Cardiac fibroblast (primary cell): Measurements from ENCODE around the gene CLPX.

Source experiments
- DNase-seq, 2 donors: peaks; one replicate each; pipeline versions ENCODE4 v3.0.0 to v3.0.0-alpha.2; 2010; ENCODE audit warnings: low read depth in 2 of 2
- H3K4me3 ChIP-seq, 2 donors: replicated peaks in 1 of 2; 1 replicate in 1 of 2; 2 replicates in 1 of 2; pipeline ENCODE4 v1.5.1; 2011; ENCODE audit warnings: low read depth in 2 of 2, low read length in 2 of 2, mild to moderate bottlenecking in 2 of 2, moderate library complexity in 1 of 2
- CTCF ChIP-seq: IDR thresholded peaks from one replicate; pipeline ENCODE4 v1.5.1; 2011; ENCODE audit warnings: low read depth, mild to moderate bottlenecking, low read length, inconsistent platforms

CLPX gene

GRCh38 chr15:65213241-65213640, 28.1 kb upstream of the CLPX start:
- DNase-seq, result no peak
- no peak for TF ChIP-seq CTCF
- H3K4me3 ChIP-seq, result no peak overlapping the region

GRCh38 chr15:65212097-65212496, 27.0 kb upstream of the CLPX start:
- no peak for DNase-seq
- peak; percentile 48 for TF ChIP-seq CTCF
- no peak overlapping the region for H3K4me3 ChIP-seq

- peak; percentile 18 to 54 for DNase-seq
- no peak for TF ChIP-seq CTCF
- H3K4me3 ChIP-seq, result no peak overlapping the region
These were observed 26.4 kb upstream of the CLPX start for GRCh38 chr15:65211482-65211982.

- no peak within 1 kb of the TSS for H3K4me3 ChIP-seq
- no peak for DNase-seq
- no peak for TF ChIP-seq CTCF
These were observed 25.8 kb upstream of the CLPX start, which contains the start of gene CILP for GRCh38 chr15:65210770-65211481. TSS of gene CILP (minus strand) at chr15:65211473. CDS start at chr15:65209755, 1,718 bp downstream.

- no peak overlapping the region for H3K4me3 ChIP-seq
- no peak for TF ChIP-seq CTCF
- DNase-seq, result no peak
These were observed 24.8 kb upstream of the CLPX start for GRCh38 chr15:65209701-65210643.

- no peak overlapping the region for H3K4me3 ChIP-seq
- no peak for TF ChIP-seq CTCF
- no peak for DNase-seq
These were observed 23.5 kb upstream of the CLPX start for GRCh38 chr15:65208647-65209046.
